Osteoblast (primary cell): ENCODE results near the gene EXOSC1. TPM values are rescaled to one million over a fixed set of nuclear protein-coding genes. Genes with fewer than 3 reads are reported as not detected.

Experiments
- DNase-seq: peaks from one replicate; pipeline ENCODE4 v3.0.0; 2011; ENCODE audit warnings: low spot score, mixed read lengths; ENCODE audit not compliant: insufficient read length; ENCODE audit errors: missing footprints
- H2AFZ ChIP-seq: 2 replicates; pipeline ENCODE4 v1.6.0; 2011; ENCODE audit warnings: mild to moderate bottlenecking, low read length
- H3K27ac ChIP-seq: 2 replicates; pipeline ENCODE4 v1.5.1; 2011; ENCODE audit warnings: mild to moderate bottlenecking, low read depth, low read length, moderate library complexity
- H3K27me3 ChIP-seq: 2 replicates; pipeline ENCODE4 v1.6.0; 2012; ENCODE audit warnings: mild to moderate bottlenecking, control low read depth, inconsistent platforms, low read length, moderate library complexity; ENCODE audit not compliant: insufficient read depth
- H3K36me3 ChIP-seq: 2 replicates; pipeline ENCODE4 v1.5.1; 2011; ENCODE audit warnings: mild to moderate bottlenecking, low read length, control low read depth, moderate library complexity; ENCODE audit not compliant: insufficient read depth
- H3K4me1 ChIP-seq: 2 replicates; pipeline ENCODE4 v1.5.1; 2011; ENCODE audit warnings: mild to moderate bottlenecking, low read length, control low read depth, moderate library complexity; ENCODE audit not compliant: insufficient read depth
- H3K4me2 ChIP-seq: 2 replicates; pipeline ENCODE4 v1.6.0; 2011; ENCODE audit warnings: mild to moderate bottlenecking, low read length; ENCODE audit not compliant: insufficient read depth
- H3K4me3 ChIP-seq: fragments of 200-600 bp; sonication (generic); 3 replicates; pipeline ENCODE4 v1.5.1; 2012; ENCODE audit warnings: mild to moderate bottlenecking, low read length, inconsistent platforms; ENCODE audit not compliant: insufficient read depth
- H3K79me2 ChIP-seq: 2 replicates; pipeline ENCODE4 v1.6.0; 2012; ENCODE audit warnings: mild to moderate bottlenecking, low read length, control low read depth, inconsistent platforms; ENCODE audit not compliant: insufficient read depth
- H3K9me3 ChIP-seq: 2 replicates; pipeline ENCODE4 v1.5.1; 2011; ENCODE audit warnings: low read depth, low read length, control low read depth
- H4K20me1 ChIP-seq: 2 replicates; pipeline ENCODE4 v1.6.0; 2012; ENCODE audit warnings: mild to moderate bottlenecking, low read length, control low read depth; ENCODE audit not compliant: insufficient read depth
- total RNA-seq: library from RNA; depleted of rRNA; stranded (reverse); fragments of >200 nt; gene quantifications from 2 replicates; pipeline ENCODE4 v1.2.3, GENCODE V29; 2012
- TF ChIP-seq, protein P1 (sequence below): IDR thresholded peaks from 2 replicates; pipeline ENCODE4 v1.5.1; 2011; ENCODE audit warnings: mild to moderate bottlenecking, low read depth, low read length, moderate library complexity; ENCODE audit errors: extremely low read depth

EXOSC1 gene
- total RNA-seq, 1 donor, result 40.2 TPM

DNA sequence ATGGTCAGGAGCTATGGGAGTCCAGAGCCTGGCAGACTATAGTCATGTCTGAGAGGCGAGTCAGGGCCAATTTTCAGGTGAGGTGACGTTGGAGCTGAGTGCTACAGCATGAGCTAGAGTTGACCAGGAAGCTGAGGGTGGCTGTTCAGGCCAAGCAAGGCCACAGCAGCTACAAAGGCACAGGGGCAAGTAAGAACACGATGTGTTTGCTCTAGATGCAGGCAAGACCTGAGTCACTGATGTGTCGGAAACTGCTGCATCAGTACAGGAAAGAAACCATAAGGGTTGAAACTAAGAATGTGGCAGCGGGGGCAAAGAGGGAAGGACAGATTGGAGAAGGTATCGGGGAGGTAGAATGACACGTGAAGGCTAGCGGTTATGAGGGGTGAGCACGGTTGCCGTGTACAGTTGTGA lies 32.9 kb downstream of the EXOSC1 start:
- peaks cover 9% of the 10 kb centered on the region for H3K4me1 ChIP-seq
- H3K4me2 ChIP-seq, result no peak overlapping the region
- no peaks in the 10 kb centered on the region for H3K79me2 ChIP-seq
- no peaks in the 10 kb centered on the region for H4K20me1 ChIP-seq
- no peaks in the 10 kb centered on the region for H3K9me3 ChIP-seq
- no peak overlapping the region for H3K4me3 ChIP-seq
- no peak for DNase-seq
- TF ChIP-seq, protein P1, sequence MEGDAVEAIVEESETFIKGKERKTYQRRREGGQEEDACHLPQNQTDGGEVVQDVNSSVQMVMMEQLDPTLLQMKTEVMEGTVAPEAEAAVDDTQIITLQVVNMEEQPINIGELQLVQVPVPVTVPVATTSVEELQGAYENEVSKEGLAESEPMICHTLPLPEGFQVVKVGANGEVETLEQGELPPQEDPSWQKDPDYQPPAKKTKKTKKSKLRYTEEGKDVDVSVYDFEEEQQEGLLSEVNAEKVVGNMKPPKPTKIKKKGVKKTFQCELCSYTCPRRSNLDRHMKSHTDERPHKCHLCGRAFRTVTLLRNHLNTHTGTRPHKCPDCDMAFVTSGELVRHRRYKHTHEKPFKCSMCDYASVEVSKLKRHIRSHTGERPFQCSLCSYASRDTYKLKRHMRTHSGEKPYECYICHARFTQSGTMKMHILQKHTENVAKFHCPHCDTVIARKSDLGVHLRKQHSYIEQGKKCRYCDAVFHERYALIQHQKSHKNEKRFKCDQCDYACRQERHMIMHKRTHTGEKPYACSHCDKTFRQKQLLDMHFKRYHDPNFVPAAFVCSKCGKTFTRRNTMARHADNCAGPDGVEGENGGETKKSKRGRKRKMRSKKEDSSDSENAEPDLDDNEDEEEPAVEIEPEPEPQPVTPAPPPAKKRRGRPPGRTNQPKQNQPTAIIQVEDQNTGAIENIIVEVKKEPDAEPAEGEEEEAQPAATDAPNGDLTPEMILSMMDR, result no peak
- no peak overlapping the region for H3K27ac ChIP-seq
- no peak overlapping the region for H2AFZ ChIP-seq
- peaks cover 3% of the 10 kb centered on the region for H3K36me3 ChIP-seq
- H3K27me3 ChIP-seq, result no peaks in the 10 kb centered on the region

GRCh38 chr10:97411406-97411805 lies 34.4 kb downstream of the EXOSC1 start:
- peak; percentile 8 for DNase-seq
- Histone ChIP-seq H4K20me1 (no peaks in the 10 kb centered on the region), H3K27me3 (no peaks in the 10 kb centered on the region), H3K4me2 (no peak overlapping the region), H2AFZ (no peak overlapping the region), H3K27ac (no peak overlapping the region), H3K9me3 (no peaks in the 10 kb centered on the region), H3K36me3 (peaks cover 1% of the 10 kb centered on the region), H3K4me1 (peaks cover 9% of the 10 kb centered on the region), H3K4me3 (no peak overlapping the region), H3K79me2 (no peaks in the 10 kb centered on the region)
- TF ChIP-seq, protein P1, result no peak

GRCh38 chr10:97408496-97408992 lies 37.3 kb downstream of the EXOSC1 start:
- Histone ChIP-seq H3K4me3 (no peak overlapping the region), H3K9me3 (no peaks in the 10 kb centered on the region), H3K79me2 (no peaks in the 10 kb centered on the region), H4K20me1 (no peaks in the 10 kb centered on the region), H3K27ac (no peak overlapping the region), H2AFZ (no peak overlapping the region), H3K4me2 (no peak overlapping the region), H3K27me3 (no peaks in the 10 kb centered on the region), H3K4me1 (peaks cover 4% of the 10 kb centered on the region), H3K36me3 (no peaks in the 10 kb centered on the region)
- TF ChIP-seq, protein P1, result no peak
- no peak for DNase-seq

DNA sequence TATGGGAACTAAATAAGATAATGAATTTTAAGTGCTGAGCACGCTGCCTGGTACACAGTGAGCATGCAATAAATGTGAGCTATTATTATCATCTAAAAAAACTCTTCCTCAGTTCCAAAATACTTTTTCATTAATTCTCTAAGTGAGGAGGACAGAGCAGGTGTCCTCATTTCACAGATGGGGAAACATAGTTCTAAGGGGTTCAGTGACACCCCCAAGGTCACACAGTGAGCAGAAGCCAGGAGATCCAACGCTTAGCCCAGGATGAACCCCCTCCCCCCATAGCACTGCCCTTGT lies 37.9 kb downstream of the EXOSC1 start:
- no peak overlapping the region for H3K4me2 ChIP-seq
- no peaks in the 10 kb centered on the region for H3K36me3 ChIP-seq
- no peak overlapping the region for H3K4me3 ChIP-seq
- H3K79me2 ChIP-seq, result no peaks in the 10 kb centered on the region
- H3K4me1 ChIP-seq, result peaks cover 4% of the 10 kb centered on the region
- TF ChIP-seq, protein P1, result no peak
- no peaks in the 10 kb centered on the region for H3K27me3 ChIP-seq
- no peak for DNase-seq
- H2AFZ ChIP-seq, result no peak overlapping the region
- no peak overlapping the region for H3K27ac ChIP-seq
- H4K20me1 ChIP-seq, result no peaks in the 10 kb centered on the region
- H3K9me3 ChIP-seq, result no peaks in the 10 kb centered on the region
